Stimulated activated CD4-positive, alpha-beta T cell treated with anti-CD3 and anti-CD28 coated beads, Interleukin-15, amount 100 ng/mL, for 24 hours (primary cell): ENCODE data around the gene ACTR1B.
"Not testable (repeated sequence)": the region's sequence is repeated elsewhere in the genome, so short reads cannot be mapped to it uniquely, and the experiment has no call there.

ENCODE experiments used
- DNase-seq: peaks from one replicate; pipeline ENCODE4 v3.0.0-alpha.2; 2020

ACTR1B gene

GRCh38 chr2:97657986-97658690 is 5.7 kb downstream of the ACTR1B start:
- DNase-seq: no peak

GRCh38 chr2:97656905-97657587 is 6.8 kb downstream of the ACTR1B start:
- DNase-seq: no peak

GRCh38 chr2:97656129-97656755 is 7.6 kb downstream of the ACTR1B start:
- DNase-seq: no peak

- DNase-seq: no peak
These were observed 9.1 kb downstream of the ACTR1B start for GRCh38 chr2:97654791-97655190.

DNA sequence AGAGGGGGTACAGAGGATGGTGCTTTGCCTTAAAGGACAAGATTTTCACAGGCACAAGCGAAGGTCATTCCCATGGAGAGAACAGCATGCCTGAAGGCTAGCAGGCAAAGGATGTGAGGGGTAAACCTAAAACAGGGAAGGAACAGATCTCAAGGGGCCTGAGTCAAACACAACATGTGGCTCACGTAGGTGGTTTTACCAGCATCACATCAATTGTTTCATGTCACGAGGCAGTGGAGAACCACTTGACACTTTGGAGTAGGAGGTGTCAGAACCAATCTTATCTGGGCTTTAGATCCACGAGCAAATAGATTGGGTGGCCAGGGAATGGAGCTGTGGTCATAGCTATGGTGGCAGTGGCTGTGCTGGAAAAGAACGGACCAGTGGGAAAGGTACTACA is 9.5 kb downstream of the ACTR1B start:
- no peak for DNase-seq

DNA sequence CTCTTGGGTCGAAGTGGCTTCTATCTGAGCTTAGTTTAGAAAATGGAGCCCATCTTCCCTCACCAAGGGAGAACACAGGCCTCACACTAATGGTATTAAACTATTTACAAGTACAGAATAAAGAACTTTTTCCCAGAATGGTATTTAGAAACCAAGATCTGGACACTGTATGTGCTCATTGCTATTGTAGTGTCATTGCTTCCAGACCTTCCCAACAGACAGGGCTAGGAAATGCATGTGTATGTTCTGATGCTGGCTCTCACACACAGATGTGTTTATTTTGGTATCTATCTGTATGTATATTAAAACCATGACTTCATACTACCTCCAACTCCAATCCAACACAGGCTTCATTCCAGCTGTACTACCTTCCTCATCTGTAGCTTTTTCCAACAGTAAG is 10.0 kb downstream of the ACTR1B start:
- no peak for DNase-seq

GRCh38 chr2:97653473-97653872 is 10.4 kb downstream of the ACTR1B start:
- DNase-seq: no peak

DNA sequence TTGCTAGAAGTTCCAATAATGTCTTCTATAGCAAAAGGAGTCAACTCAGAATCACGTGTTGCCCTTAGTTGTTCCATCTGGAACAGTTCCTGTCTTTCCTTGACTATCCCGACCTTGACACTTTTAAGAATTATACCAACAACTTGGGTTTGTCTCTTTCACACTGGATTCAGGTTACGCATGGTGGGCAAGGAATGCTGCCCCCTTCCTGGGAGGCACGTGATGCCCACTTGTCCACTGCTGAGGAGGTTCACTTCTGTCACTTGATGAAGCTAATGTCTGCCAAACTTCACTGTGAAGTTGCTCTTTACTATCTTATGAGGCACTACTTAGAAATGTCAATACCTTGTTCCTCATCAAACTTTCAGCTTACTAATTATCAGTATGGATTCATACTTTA is 12.7 kb downstream of the ACTR1B start:
- DNase-seq: no peak

DNA sequence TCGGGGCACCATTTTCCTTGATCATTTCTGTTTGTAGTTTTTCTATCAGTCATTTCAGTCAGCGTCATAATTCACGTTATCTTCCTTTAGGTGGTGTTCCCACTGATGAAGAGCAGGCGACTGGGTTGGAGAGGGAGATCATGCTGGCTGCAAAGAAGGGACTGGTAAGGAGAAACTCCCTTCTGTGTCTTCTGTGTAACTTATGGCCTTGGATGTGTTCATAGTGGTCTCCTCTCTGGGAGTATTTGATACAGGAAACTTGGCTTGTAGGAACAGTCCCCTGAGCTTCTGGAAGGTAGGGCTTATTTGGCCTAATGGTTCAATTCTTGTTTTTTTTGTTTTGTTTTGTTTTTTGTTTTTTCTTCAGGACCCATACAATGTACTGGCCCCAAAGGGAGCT is 16.9 kb downstream of the ACTR1B start:
- no peak for DNase-seq

DNA sequence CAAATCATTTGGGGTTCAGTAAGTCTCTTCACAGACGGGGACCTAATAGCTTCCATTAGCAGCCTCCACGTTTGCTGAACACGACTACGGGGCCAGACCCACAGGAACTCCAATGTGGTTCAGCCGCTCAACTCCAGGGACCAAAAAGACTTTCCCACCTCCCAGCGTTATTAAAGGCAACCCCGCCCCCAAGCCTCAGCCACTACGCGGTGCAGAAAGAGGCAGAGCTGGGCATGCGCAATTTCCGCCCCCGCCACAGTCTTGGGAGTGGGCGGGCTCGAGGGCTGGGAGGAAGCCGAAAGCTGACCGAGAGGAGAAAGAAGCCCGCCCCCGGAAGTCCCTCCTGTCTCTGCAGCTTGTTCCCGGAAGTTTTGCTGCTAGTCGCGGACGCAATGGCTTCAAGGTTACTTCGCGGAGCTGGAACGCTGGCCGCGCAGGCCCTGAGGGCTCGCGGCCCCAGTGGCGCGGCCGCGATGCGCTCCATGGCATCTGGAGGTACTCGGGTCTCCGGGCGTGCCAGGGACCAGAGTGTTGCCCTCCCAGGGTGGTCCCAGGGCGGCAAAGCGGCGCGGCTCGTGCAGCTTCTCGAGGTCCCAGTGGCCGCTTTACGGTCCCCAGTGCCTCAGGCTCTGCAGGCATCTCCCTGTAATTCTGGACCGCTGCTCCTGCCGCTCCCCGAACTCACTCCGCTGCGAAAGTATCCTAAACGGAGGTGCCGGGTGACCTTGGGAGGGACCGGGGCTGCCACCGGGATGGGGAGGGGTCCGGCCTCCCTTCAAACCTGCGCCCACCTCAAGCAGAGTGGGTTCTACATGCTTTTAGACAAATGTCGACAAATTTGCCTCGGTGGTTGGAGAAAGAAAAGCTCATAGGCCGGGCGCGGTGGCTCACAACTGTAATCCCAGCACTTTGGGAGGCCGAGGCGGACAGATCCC is 17.9 kb downstream of the ACTR1B start, which contains the start of gene COX5B:
Gene COX5B, plus strand, starts transcription at position 368 of the 935 bp plus-strand sequence. Its CDS starts 25 bp downstream, at position 393.
- DNase-seq: peak; percentile 100

DNA sequence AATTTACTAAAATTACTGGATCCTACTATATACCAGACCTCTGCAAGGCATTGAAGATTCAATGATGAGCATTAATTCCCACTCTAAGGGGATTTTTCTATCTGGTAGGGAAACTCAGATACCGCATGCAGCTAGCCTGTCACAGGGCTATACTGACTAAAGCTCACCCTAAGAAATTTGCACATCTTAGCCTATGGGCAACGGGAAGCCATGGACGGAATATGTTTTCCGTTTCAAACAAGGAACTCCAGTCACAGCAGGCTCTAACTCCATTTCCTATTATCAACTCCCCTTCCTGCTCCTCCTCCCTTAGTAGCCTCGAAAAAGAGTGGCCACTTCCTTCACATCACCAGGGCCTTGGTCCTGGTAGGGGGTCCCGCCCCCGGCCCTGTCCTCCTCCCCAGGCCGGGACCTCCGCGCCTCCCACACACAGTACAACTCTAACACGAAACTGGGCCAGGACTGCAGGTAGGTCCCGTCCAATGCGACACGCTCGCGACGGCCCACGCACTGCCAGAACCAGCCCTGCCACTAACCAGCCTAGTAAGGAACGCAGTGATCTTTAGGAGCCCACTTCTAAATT is 18.6 kb downstream of the ACTR1B start:
- DNase-seq: no peak

DNA sequence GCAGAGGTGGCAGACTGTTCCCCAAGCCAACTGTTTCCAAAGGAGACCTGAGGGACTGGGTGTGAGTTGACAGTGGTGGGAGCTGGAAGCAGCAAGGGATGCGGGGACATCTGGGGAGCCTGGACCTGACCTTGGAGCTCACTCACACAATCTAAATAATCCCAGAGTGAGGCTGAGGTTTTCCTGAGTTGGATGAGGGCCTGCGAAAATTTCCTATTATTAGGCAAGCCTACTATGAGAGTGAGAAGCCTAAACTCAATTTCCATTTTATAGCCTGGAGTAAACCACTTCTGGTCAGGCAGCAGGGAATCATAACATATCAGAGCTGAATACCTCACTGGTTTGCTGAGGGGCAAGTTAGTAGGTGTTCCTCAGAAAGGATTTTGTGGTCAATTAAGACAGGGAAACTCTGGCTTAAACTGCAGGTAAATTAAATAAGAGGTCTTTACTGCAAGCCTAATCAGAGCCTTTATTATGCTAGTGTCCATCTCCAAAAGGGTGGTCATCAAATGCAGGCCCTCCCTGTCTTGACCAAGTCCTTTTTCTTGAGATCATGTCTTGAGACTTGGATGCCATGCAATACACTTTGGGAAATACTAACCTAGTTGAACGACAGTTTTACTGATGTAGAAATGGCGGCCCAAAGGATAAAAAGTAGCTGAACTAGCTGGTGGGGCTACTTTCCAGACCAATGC is 19.7 kb downstream of the ACTR1B start:
- DNase-seq: no peak

DNA sequence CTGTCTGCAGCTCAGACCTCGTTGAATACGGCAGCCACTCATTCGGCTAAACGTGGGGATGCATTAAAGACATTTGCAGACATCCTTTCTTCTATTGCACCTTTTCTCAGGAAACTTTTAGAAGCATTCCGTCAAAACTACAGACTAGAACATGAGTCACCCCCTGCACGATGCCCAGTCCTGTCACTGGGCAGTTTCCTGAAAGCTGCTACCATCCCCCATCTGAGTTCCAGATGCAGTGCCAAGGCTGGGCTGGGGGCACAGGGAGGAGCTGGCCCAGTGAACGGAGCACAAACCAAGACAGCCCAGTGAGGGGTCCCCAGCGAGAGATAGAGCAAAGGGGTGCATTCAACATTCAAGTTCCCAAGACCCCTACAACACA is 37.8 kb downstream of the ACTR1B start:
- not testable (repeated sequence) for DNase-seq

- not testable (repeated sequence) for DNase-seq
These were observed 38.3 kb downstream of the ACTR1B start for GRCh38 chr2:97625354-97626048.

- not testable (repeated sequence) for DNase-seq
These were observed 40.9 kb downstream of the ACTR1B start for GRCh38 chr2:97622976-97623375.

DNA sequence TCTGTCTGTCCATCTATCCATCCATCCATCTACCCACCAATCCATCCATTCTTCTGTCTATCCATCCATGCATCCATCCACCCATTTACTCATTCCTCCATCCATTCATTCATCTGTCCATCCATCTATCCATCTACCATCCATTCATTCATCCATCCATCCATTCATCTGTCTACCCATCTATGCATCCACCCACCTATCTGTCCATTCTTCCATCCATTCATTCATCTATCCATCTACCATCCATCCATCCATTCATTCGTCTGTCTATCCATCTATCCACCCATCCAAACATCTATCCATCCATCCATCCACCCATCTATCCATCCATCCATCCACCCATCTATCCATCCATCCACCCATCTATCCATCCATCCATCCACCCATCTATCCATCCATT is 43.4 kb downstream of the ACTR1B start:
- not testable (repeated sequence) for DNase-seq

DNA sequence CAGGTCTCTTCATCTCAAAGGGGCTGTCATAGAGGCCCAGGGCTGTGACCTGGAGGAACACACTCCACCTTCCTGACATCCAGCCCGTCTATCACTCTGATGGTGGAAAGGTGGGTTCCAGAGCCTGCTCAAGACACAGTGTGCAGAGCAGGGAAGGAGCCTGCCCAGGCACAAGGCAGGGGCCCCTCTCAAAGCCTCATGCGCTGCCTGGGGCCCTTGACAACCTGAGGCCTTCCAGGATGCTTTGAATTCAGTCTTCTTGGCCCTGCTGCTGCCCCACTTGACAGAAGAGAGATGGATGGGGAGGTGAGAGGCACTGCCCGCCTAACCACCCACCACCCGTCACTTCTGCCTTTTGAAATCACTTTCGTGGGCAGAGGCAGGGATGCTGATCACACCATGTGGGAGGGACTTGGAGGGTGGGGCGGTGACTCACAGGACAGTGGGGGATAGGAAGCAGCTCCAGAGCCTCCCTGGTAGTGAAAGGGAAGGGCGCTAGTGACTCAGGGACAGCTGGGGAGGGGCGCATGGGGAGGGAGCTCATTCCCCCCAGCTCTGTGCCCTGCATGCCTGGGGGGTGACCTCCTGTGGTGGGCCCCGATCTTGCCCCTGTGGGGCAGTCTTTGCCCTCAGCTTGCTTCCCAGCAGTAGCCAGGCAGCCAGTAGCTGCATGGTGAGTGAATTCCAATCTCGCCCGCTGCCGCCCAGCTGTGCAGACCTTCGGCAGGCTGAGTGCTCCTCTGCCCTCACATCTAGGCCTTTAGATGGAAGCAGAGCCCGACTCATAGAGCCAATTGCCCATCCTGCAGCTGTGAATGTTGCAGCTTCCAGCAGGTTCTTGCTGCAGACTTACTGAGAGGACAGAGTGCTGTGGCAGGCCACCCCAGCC is 44.7 kb downstream of the ACTR1B start:
- DNase-seq: peak; percentile 3

GRCh38 chr2:97617911-97618310 is 45.9 kb downstream of the ACTR1B start:
- no peak for DNase-seq

GRCh38 chr2:97615746-97616145 is 48.1 kb downstream of the ACTR1B start:
- DNase-seq: not testable (repeated sequence)

DNA sequence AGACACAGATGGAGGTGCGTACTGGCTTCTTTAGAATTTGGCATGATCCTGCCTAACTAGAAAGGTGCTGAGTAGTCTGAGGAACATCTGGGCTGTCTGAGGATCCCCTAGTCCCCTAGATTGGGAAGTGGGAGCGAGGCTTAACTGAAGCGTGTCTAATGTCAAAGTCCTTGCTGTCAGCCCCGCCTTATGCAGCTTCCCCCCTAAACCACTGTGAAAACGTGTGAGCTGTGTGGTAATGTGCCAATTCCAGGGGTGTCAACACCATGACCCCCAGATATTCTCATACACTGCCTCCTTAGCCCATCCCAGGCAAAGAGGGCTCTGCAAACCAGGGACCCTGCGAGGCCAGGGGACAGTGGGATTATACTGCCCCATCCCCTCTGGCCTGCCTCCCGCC is 51.9 kb downstream of the ACTR1B start:
- not testable (repeated sequence) for DNase-seq
